Measurements from ENCODE around the gene ALDH1A2.
"Not testable (repeated sequence)": the region's sequence is repeated elsewhere in the genome, so short reads cannot be mapped to it uniquely, and the experiment has no call there.

The ALDH1A2 gene

DNA sequence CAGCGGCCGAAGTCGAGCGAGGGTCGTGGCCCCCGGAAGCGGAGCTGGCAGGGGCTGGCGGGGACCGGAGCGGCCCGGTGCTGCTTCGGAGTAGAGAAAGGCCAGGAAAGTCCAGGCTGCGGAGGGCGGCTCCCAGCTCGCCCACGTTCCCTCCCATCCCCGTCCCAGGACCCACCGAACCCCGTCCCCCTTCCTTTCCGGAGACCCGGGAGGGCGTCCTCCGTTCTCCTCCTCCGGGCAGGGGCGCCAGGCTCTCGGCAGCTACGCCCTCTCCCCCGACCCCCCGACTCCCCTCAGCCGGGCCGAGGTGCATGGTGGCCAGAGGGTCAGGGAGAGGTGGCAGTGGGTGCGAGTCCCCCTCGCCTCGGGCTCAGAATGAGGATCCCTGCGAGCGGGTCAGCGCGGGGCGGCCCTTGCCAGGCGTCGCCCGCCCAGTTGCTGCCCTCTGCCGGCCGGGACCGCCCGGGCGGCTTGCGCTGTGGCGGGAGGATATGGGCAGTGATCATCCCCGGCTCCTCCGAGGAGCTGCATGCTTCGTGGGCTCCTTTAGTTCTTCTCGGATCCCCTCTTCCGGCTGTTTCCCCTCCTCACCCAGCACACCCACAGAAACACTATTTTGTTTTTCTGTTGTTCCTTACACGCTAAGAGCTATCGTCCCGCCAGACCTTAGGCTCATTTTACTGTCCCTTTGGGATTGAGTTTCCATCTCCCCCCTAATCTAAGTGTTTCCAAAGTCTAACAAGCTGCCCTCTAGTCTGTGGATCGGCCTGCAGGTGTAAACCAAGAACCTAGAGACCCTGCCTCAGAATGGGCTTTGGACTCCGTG lies 744 bp upstream of the ALDH1A2 start:
- DNase-seq (ENCODE audit: low spot score) = peak; percentile 83

DNA sequence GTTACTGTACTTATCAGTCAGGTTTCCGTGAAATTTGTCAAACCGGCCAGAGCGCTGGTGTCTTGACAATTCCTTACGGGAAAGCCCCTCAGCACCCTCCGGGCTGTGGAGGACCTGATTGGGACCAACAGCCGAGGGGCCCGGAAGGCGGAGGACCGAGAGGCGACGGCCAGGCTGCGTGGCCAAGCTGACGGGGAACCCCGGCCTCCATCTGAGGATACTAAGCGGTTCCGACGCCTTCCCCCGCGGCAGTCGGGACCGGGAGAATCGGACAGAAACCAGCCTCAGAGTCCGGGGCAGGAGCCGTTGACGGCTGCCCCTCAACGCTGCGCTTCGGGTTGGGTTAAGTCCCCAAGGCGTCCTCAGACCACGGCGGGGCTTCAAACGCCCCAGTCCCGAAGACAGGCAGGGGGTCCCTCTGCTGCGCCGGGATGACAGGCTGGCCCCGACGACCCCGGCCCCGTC lies 499 bp downstream of the ALDH1A2 start:
- peak; percentile 41 for DNase-seq (ENCODE audit: low spot score)

- DNase-seq (ENCODE audit: low spot score) = no peak
Measured at GRCh38 chr15:58064082-58064979, 1.2 kb downstream of the ALDH1A2 start.

DNA sequence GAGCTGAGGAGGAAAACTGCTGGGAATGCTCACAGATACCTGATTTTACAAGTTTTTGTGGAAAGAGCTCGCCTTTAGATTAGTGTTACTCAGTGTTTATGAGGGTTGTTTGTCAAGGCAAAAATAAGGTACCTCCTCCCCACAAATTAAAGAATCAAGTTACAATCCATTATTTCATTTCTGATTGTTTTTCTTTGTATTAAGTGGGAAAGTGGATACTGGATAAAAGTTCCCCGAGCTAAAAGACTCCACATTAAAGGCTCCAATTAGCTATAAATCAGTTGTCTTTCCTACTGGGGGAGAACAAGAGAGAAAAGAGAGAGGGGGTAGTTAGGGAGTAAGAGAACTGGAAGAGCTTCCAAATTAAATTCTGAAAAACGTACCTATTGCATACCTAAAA lies 1.9 kb downstream of the ALDH1A2 start:
- DNase-seq (ENCODE audit: low spot score) = no peak

DNA sequence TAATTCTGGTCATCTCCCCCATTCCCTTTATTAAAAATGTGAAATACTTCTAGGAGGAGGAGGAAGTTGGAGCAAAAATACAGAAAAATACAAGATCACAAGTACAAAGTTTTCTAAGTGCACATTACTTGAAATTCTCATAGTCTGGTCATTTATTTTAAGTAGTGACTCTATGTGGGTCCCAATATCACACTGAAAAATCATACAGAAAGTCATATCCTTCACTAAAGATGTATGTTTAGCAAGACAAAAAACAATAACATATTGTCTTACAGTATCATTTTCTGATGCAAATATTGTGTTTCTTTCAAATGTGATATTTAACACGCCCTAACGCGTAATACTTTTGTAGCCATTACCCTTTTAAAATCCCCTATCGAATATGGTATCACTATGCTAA lies 2.5 kb downstream of the ALDH1A2 start:
- DNase-seq (ENCODE audit: low spot score) = no peak

- no peak for DNase-seq (ENCODE audit: low spot score)
Measured at GRCh38 chr15:58062175-58062574, 3.3 kb downstream of the ALDH1A2 start.

GRCh38 chr15:58060575-58060974 lies 4.9 kb downstream of the ALDH1A2 start:
- no peak for DNase-seq (ENCODE audit: low spot score)

- no peak for DNase-seq (ENCODE audit: low spot score)
Measured at GRCh38 chr15:58058729-58059128, 6.8 kb downstream of the ALDH1A2 start.

DNA sequence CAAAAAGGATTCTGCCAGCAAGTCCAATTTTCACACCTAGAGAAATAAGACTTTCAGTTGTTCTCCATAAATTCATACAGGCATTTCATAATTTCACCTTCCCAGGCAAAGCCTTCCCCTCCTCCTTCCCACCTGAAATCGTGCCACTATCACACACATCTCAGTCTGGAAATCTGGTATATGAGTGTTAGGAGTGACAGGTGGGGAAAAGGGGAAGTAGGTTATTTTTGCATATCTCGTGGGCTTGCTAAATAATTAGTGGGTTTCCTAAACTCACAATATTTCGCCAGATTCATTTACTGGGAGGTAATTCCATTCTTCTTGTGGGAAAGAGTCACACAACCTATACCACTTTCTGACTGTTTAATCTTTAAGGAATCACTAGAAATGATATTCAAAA lies 7.4 kb downstream of the ALDH1A2 start:
- DNase-seq (ENCODE audit: low spot score) = no peak

DNA sequence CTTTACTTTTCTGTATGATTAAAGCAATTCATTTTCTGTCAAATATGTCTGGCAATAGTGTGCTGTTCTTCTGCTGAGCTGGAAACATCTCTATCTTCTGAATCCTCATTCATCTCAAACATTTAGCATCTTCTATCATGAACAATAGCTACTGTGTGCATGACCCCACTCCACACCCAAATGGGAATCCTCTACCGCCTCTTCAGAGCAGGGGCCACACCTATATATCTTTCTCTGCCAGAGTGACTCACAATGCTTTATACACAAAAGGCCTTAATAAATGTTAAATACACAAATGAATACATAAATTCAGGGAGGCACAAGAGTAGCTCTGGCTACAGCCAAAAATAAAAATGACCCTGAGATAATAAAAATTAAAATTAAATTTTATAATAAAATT lies 8.0 kb downstream of the ALDH1A2 start:
- no peak for DNase-seq (ENCODE audit: low spot score)

DNA sequence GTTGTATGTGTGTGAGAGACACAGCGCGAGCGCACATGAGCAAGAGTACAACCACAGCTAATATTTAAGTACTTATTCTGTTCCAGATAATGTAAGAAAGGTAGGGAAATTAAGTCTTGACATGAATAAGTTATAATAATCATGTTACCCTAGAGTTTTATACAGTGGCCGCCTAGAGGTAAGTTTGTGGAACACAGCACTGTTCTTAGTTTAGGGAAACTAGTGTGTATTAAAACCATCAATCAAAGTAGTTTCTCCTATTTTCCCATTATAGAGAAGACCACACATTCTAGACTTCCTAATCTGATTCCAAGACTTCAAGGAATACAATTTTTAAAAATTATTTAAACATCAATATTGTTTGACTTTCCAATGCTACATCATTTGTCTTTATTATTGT lies 9.5 kb downstream of the ALDH1A2 start:
- DNase-seq (ENCODE audit: low spot score) = no peak

- DNase-seq (ENCODE audit: low spot score) = no peak
Measured at GRCh38 chr15:58053315-58054153, 12.0 kb downstream of the ALDH1A2 start.

DNA sequence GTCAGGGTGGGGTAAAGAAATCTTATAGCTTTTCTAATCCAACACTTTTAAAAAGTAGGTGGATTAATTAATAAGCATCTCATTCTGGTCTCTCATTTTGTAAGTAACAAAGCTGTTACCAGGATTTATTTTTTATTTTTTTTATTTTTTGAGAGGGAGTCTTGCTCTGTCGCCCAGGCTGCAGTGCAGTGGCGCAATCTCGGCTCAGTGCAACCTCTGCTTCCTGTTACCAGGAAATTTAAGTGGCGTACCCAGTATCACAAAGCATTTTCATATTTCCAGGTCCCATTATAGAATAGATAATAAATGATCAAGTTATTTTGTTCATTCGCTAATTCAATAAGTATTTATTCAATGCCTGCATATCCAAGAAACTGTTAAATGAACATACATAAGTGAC lies 13.2 kb downstream of the ALDH1A2 start:
- no peak for DNase-seq (ENCODE audit: low spot score)

- DNase-seq (ENCODE audit: low spot score) = no peak
Measured at GRCh38 chr15:58049520-58050227, 15.8 kb downstream of the ALDH1A2 start.

DNA sequence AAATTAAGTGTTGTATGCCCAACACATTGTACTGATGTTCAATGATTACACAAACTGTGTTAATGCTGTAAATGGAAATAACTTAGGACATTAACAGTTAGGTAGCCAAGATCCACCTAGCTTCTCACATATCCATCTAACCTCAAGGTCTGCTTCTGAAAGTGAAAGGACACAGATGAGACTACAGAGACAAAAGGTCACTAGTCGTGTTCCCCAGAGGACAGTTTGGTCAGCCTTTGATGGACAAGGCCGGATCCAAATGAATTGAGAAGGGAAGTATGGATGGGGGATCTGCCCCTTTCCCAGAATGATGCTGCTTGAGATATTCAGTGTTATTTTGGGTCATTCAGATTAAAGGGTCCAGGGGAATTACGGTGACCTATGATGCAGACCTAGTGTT lies 17.2 kb downstream of the ALDH1A2 start:
- DNase-seq (ENCODE audit: low spot score) = no peak

- DNase-seq (ENCODE audit: low spot score) = no peak
Measured at GRCh38 chr15:58047149-58047548, 18.4 kb downstream of the ALDH1A2 start.

DNA sequence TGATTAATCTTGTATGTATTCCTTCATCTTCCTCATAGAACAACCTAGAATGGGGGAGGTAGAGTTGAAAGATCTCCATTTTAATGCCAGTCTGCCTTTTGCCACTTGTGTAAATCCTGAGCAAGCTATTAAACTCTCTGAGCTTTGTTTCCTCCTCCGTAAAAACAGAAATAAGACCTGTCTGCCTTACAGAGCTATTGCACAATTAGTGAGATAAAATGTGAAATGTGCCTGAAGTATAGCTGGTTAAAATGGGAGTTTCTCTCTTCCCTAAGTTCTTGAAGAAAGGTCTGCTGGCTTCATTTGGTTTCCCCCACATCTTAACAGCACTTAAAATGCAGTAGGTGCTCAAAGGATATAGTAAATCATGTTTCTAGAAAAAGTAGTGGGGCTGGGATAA lies 19.0 kb downstream of the ALDH1A2 start:
- no peak for DNase-seq (ENCODE audit: low spot score)

DNA sequence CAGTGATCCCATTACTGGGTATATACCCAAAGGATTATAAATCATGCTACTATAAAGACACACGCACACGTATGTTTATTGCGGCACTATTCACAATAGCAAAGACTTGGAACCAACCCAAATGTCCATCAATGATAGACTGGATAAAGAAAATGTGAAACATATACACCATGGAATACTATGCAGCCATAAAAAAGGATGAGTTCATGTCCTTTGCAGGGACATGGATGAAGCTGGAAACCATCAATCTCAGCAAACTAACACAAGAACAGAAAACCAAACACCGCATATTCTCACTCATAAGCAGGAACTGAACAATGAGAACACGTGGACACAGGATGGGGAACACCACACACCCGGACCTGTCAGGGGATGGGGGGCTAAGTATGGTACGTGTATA lies 20.1 kb downstream of the ALDH1A2 start:
- DNase-seq (ENCODE audit: low spot score) = not testable (repeated sequence)

- DNase-seq (ENCODE audit: low spot score) = no peak
Measured at GRCh38 chr15:58044551-58044950, 21.0 kb downstream of the ALDH1A2 start.

GRCh38 chr15:58043192-58043903 lies 22.2 kb downstream of the ALDH1A2 start:
- DNase-seq (ENCODE audit: low spot score) = peak; percentile 32

DNA sequence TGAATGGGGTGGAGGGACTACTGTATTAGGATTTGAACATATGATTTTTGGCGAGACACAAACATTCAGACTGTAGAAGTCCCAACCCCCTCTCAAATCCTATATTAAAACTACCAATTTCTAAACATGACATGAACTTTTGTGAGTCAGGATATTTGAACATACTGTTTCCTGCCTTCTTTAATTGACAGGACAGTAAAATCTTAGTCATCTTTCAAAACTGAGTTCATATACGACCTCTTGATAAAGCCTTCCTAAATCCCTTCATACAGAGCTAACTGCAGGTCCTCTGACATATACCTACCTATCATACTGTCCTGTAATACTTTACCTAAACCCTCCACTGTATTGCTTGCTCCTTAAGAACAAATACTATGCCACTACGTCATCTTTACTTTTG lies 23.5 kb downstream of the ALDH1A2 start:
- no peak for DNase-seq (ENCODE audit: low spot score)
